H9 (cell line): ENCODE results near the gene CPA3. TPM values are rescaled to one million over a fixed set of nuclear protein-coding genes. Genes with fewer than 3 reads are reported as not detected.

ENCODE experiments used
- DNase-seq: peaks from one replicate; pipeline ENCODE4 v3.0.0-alpha.2; 2017
- H2AFZ ChIP-seq: one replicate; pipeline ENCODE4 v1.6.1; 2013; ENCODE audit warnings: mild to moderate bottlenecking, low read length, control low read depth, moderate library complexity
- H2AK5ac ChIP-seq: 2 replicates; pipeline ENCODE4 v1.6.1; 2013; ENCODE audit warnings: low read length, control low read depth, mixed read lengths; ENCODE audit not compliant: insufficient read length
- H2BK120ac ChIP-seq: one replicate; pipeline ENCODE4 v1.6.1; 2013; ENCODE audit warnings: low read depth, mild to moderate bottlenecking, low read length, control low read depth, inconsistent platforms; ENCODE audit not compliant: poor library complexity, severe bottlenecking
- H2BK12ac ChIP-seq: 2 replicates; pipeline ENCODE4 v1.6.1; 2013; ENCODE audit warnings: low read length, control low read depth, mixed read lengths, low read depth; ENCODE audit not compliant: insufficient read length
- H2BK15ac ChIP-seq: 2 replicates; pipeline ENCODE4 v1.6.1; 2013; ENCODE audit warnings: low read depth, low read length, control low read depth
- H2BK20ac ChIP-seq: one replicate; pipeline ENCODE4 v1.6.1; 2013; ENCODE audit warnings: low read depth, mild to moderate bottlenecking, low read length, control low read depth, inconsistent platforms; ENCODE audit not compliant: poor library complexity, severe bottlenecking
- H2BK5ac ChIP-seq: 2 replicates; pipeline ENCODE4 v1.6.1; 2013; ENCODE audit warnings: low read length, control low read depth, mixed read lengths; ENCODE audit not compliant: insufficient read length
- H3K14ac ChIP-seq: 2 replicates; pipeline ENCODE4 v1.6.1; 2013; ENCODE audit warnings: low read length, control low read depth; ENCODE audit not compliant: insufficient read depth
- H3K18ac ChIP-seq: 2 replicates; pipeline ENCODE4 v1.6.1; 2013; ENCODE audit warnings: low read depth, mild to moderate bottlenecking, mixed read lengths, low read length, control low read depth; ENCODE audit not compliant: insufficient read length
- H3K23ac ChIP-seq: 2 replicates; pipeline ENCODE4 v1.6.1; 2013; ENCODE audit warnings: low read length, control low read depth, mixed read lengths, low read depth; ENCODE audit not compliant: insufficient read length
- H3K23me2 ChIP-seq: 2 replicates; pipeline ENCODE4 v1.6.1; 2013; ENCODE audit warnings: low read depth, mild to moderate bottlenecking, mixed read lengths, low read length, control low read depth; ENCODE audit not compliant: insufficient read length, poor library complexity, severe bottlenecking
- H3K27ac ChIP-seq: 2 replicates; pipeline ENCODE4 v1.5.1; 2013; ENCODE audit warnings: low read length, control low read depth, mixed read lengths, low read depth; ENCODE audit not compliant: insufficient read length
- H3K27me3 ChIP-seq: 2 replicates; pipeline ENCODE4 v1.6.1; 2013; ENCODE audit warnings: low read length, control low read depth, inconsistent platforms; ENCODE audit not compliant: insufficient read depth
- H3K4ac ChIP-seq: 2 replicates; pipeline ENCODE4 v1.6.1; 2013; ENCODE audit warnings: low read depth, mild to moderate bottlenecking, control low read depth, inconsistent platforms, low read length, moderate library complexity
- H3K4me1 ChIP-seq: 2 replicates; pipeline ENCODE4 v1.6.1; 2013; ENCODE audit warnings: low read length, control low read depth, inconsistent platforms; ENCODE audit not compliant: insufficient read depth
- H3K4me2 ChIP-seq: 2 replicates; pipeline ENCODE4 v1.6.1; 2013; ENCODE audit warnings: low read length, control low read depth, mixed read lengths; ENCODE audit not compliant: insufficient read length, insufficient read depth
- H3K56ac ChIP-seq: 2 replicates; pipeline ENCODE4 v1.6.1; 2013; ENCODE audit warnings: low read depth, mild to moderate bottlenecking, mixed read lengths, low read length, control low read depth; ENCODE audit not compliant: insufficient read length
- H3K79me1 ChIP-seq: 2 replicates; pipeline ENCODE4 v1.6.1; 2013; ENCODE audit warnings: low read depth, mild to moderate bottlenecking, moderate library complexity, low read length, control low read depth, inconsistent platforms; ENCODE audit not compliant: insufficient read depth, poor library complexity, severe bottlenecking
- H3K79me2 ChIP-seq: 2 replicates; pipeline ENCODE4 v1.6.1; 2013; ENCODE audit warnings: low read length, control low read depth, inconsistent platforms; ENCODE audit not compliant: insufficient read depth
- H3K9ac ChIP-seq: 2 replicates; pipeline ENCODE4 v1.6.1; 2013; ENCODE audit warnings: low read length, control low read depth, mixed read lengths; ENCODE audit not compliant: insufficient read length; ENCODE audit errors: extremely low read depth
- H3K9me3 ChIP-seq: one replicate; pipeline ENCODE4 v1.6.1; 2013; ENCODE audit warnings: low read depth, low read length, inconsistent platforms; ENCODE audit not compliant: control insufficient read depth
- H3T11ph ChIP-seq: one replicate; pipeline ENCODE4 v1.6.1; 2013; ENCODE audit warnings: mild to moderate bottlenecking, low read length, control low read depth, inconsistent platforms
- H4K20me1 ChIP-seq: one replicate; pipeline ENCODE4 v1.6.1; 2013; ENCODE audit not compliant: control insufficient read depth, insufficient read length, insufficient read depth
- H4K5ac ChIP-seq: 2 replicates; pipeline ENCODE4 v1.6.1; 2013; ENCODE audit warnings: low read depth, mild to moderate bottlenecking, mixed read lengths, low read length, control low read depth; ENCODE audit not compliant: insufficient read length
- H4K8ac ChIP-seq: replicated peaks from 2 replicates; pipeline ENCODE4 v1.6.1; 2013; ENCODE audit warnings: low read length, control low read depth, mixed read lengths, low read depth; ENCODE audit not compliant: insufficient read length
- H4K91ac ChIP-seq: 2 replicates; pipeline ENCODE4 v1.6.1; 2013; ENCODE audit warnings: low read depth, mild to moderate bottlenecking, moderate library complexity, mixed read lengths, low read length, control low read depth; ENCODE audit not compliant: insufficient read length
- H3K27ac Mint-ChIP-seq, 3 experiments: 2 replicates in 2 of 3; 3 replicates in 1 of 3; pipeline ENCODE4 v1.8.0; 2020 to 2021; ENCODE audit warnings: mixed read lengths in 3 of 3, mild to moderate bottlenecking in 1 of 3, moderate library complexity in 1 of 3
- H3K27me3 Mint-ChIP-seq: 2 replicates; pipeline ENCODE4 v1.8.0; 2021; ENCODE audit warnings: low read depth, mild to moderate bottlenecking, moderate library complexity, mixed read lengths
- H3K36me3 Mint-ChIP-seq, 3 experiments: 2 replicates in 2 of 3; 3 replicates in 1 of 3; pipeline ENCODE4 v1.8.0; 2020 to 2021; ENCODE audit warnings: low read depth in 3 of 3, mixed read lengths in 3 of 3; ENCODE audit not compliant: insufficient read depth in 1 of 3
- H3K4me1 Mint-ChIP-seq, 2 experiments: 2 replicates each; pipeline ENCODE4 v1.8.0; 2020; ENCODE audit warnings: mixed read lengths in 2 of 2
- H3K4me3 Mint-ChIP-seq, 2 experiments: 2 replicates in 1 of 2; 3 replicates in 1 of 2; pipeline ENCODE4 v1.8.0; 2020 to 2021; ENCODE audit warnings: mild to moderate bottlenecking in 2 of 2, mixed read lengths in 2 of 2, moderate library complexity in 1 of 2
- H3K9me3 Mint-ChIP-seq, 2 experiments: 2 replicates in 1 of 2; 3 replicates in 1 of 2; pipeline ENCODE4 v1.8.0; 2020; ENCODE audit warnings: mild to moderate bottlenecking in 2 of 2, mixed read lengths in 2 of 2, moderate library complexity in 1 of 2
- WGBS: extraction: QIAGEN DNeasy Blood & Tissue Kit; methylation state at CpG from one replicate; pipeline ENCODE4 v1.1.7; 2013; ENCODE audit warnings: missing lambda C conversion rate, low lambda C conversion rate, mixed read lengths; ENCODE audit not compliant: insufficient read length; ENCODE audit errors: extremely low coverage; 5-methylcytosine and 5-hydroxymethylcytosine counted together
- total RNA-seq: library from RNA; stranded (reverse); gene quantifications from 2 replicates; pipeline ENCODE4 v1.2.1, GENCODE V29; 2021
- TF ChIP-seq, protein P1 (sequence below): fragments of 200-600 bp; sonication (generic); conservative IDR thresholded peaks from 3 replicates; pipeline ENCODE4 v1.8.0; 2021; ENCODE audit warnings: antibody characterized with exemption, mild to moderate bottlenecking

The CPA3 gene
- total RNA-seq, 1 experiment from 2014 or later: not detected

- TF ChIP-seq, protein P1, sequence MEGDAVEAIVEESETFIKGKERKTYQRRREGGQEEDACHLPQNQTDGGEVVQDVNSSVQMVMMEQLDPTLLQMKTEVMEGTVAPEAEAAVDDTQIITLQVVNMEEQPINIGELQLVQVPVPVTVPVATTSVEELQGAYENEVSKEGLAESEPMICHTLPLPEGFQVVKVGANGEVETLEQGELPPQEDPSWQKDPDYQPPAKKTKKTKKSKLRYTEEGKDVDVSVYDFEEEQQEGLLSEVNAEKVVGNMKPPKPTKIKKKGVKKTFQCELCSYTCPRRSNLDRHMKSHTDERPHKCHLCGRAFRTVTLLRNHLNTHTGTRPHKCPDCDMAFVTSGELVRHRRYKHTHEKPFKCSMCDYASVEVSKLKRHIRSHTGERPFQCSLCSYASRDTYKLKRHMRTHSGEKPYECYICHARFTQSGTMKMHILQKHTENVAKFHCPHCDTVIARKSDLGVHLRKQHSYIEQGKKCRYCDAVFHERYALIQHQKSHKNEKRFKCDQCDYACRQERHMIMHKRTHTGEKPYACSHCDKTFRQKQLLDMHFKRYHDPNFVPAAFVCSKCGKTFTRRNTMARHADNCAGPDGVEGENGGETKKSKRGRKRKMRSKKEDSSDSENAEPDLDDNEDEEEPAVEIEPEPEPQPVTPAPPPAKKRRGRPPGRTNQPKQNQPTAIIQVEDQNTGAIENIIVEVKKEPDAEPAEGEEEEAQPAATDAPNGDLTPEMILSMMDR: no peak
- no peak overlapping the region for H3T11ph ChIP-seq
- no peak overlapping the region for H3K9ac ChIP-seq
- H3K14ac ChIP-seq: no peak overlapping the region
- H3K79me2 ChIP-seq: no peaks in the 10 kb centered on the region
- Mint-ChIP-seq H3K27ac (no peak overlapping the region), H3K4me1 (no peaks in the 10 kb centered on the region), H3K4me3 (no peak overlapping the region), H3K27me3 (no peaks in the 10 kb centered on the region), H3K9me3 (no peaks in the 10 kb centered on the region), H3K36me3 (no peaks in the 10 kb centered on the region)
- no peak overlapping the region for H3K56ac ChIP-seq
- no peak overlapping the region for H4K8ac ChIP-seq
- H3K4me1 ChIP-seq: no peaks in the 10 kb centered on the region
- H3K4ac ChIP-seq: no peak overlapping the region
- H3K4me2 ChIP-seq: no peak overlapping the region
- H4K91ac ChIP-seq: no peak overlapping the region
- H2BK15ac ChIP-seq: no peak overlapping the region
- H3K27ac ChIP-seq: no peak overlapping the region
- no peaks in the 10 kb centered on the region for H3K23me2 ChIP-seq
- H2AFZ ChIP-seq: no peak overlapping the region
- no peaks in the 10 kb centered on the region for H4K20me1 ChIP-seq
- no peak overlapping the region for H4K5ac ChIP-seq
- WGBS: no CpG with 5 or more reads among the region's 4 CpGs
- DNase-seq: no peak
- H2BK5ac ChIP-seq: no peak overlapping the region
- no peak overlapping the region for H2BK120ac ChIP-seq
- no peak overlapping the region for H2BK20ac ChIP-seq
- H3K79me1 ChIP-seq: no peaks in the 10 kb centered on the region
- H3K18ac ChIP-seq: no peak overlapping the region
- no peak overlapping the region for H3K23ac ChIP-seq
- H2AK5ac ChIP-seq: no peak overlapping the region
- no peak overlapping the region for H2BK12ac ChIP-seq
- no peaks in the 10 kb centered on the region for H3K9me3 ChIP-seq
- H3K27me3 ChIP-seq: no peaks in the 10 kb centered on the region
Observed at GRCh38 chr3:148882288-148882687, 17.2 kb downstream of the CPA3 start.
